Hepatocyte (in vitro differentiated cells): ENCODE results near the gene TBC1D25. TPM values are rescaled to one million over a fixed set of nuclear protein-coding genes. Genes with fewer than 3 reads are reported as not detected.
A peak's percentile ranks its signal among the peaks of the same experiment; 100 is the strongest.

ENCODE experiments used
- DNase-seq: peaks from one replicate; pipeline ENCODE4 v3.0.0-alpha.2; 2016; ENCODE audit warnings: low spot score
- H2AFZ ChIP-seq: fragments of 200-600 bp; sonication (generic); 2 replicates; pipeline ENCODE4 v1.6.0; 2016; ENCODE audit warnings: antibody characterized with exemption, mild to moderate bottlenecking
- H3K27ac ChIP-seq: fragments of 200-600 bp; sonication (generic); 2 replicates; pipeline ENCODE4 v1.5.1; 2016; ENCODE audit warnings: mild to moderate bottlenecking
- H3K27me3 ChIP-seq: fragments of 200-600 bp; sonication (generic); 2 replicates; pipeline ENCODE4 v1.6.1; 2016
- H3K36me3 ChIP-seq: fragments of 200-600 bp; sonication (generic); replicated peaks from 2 replicates; pipeline ENCODE4 v1.5.1; 2016; ENCODE audit warnings: low read depth; ENCODE audit not compliant: insufficient read depth
- H3K4me1 ChIP-seq: fragments of 200-600 bp; sonication (generic); 2 replicates; pipeline ENCODE4 v1.5.1; 2016; ENCODE audit warnings: mild to moderate bottlenecking, moderate library complexity; ENCODE audit not compliant: insufficient read depth
- H3K4me2 ChIP-seq: fragments of 200-600 bp; sonication (generic); 2 replicates; pipeline ENCODE4 v1.6.0; 2016
- H3K4me3 ChIP-seq: fragments of 200-600 bp; sonication (generic); 2 replicates; pipeline ENCODE4 v1.5.1; 2016; ENCODE audit warnings: mild to moderate bottlenecking
- H3K79me2 ChIP-seq: fragments of 200-600 bp; sonication (generic); 2 replicates; pipeline ENCODE4 v1.6.0; 2017; ENCODE audit warnings: mild to moderate bottlenecking
- H3K9me2 ChIP-seq: fragments of 200-600 bp; sonication (generic); replicated peaks from 2 replicates; pipeline ENCODE4 v1.6.0; 2017; ENCODE audit warnings: mild to moderate bottlenecking; ENCODE audit not compliant: insufficient read depth
- H3K9me3 ChIP-seq: fragments of 200-600 bp; sonication (generic); 2 replicates; pipeline ENCODE4 v1.5.1; 2016; ENCODE audit warnings: low read depth, mild to moderate bottlenecking
- H4K20me1 ChIP-seq: fragments of 200-600 bp; sonication (generic); 2 replicates; pipeline ENCODE4 v1.6.0; 2016; ENCODE audit warnings: mild to moderate bottlenecking; ENCODE audit not compliant: insufficient read depth, poor library complexity, severe bottlenecking
- CTCF ChIP-seq: fragments of 200-600 bp; sonication (generic); IDR thresholded peaks from 2 replicates; pipeline ENCODE4 v1.5.1; 2016; ENCODE audit warnings: antibody characterized with exemption, mild to moderate bottlenecking; ENCODE audit not compliant: poor library complexity
- EZH2 ChIP-seq: fragments of 200-600 bp; sonication (generic); IDR thresholded peaks from 2 replicates; pipeline ENCODE4 v1.6.1; 2016; ENCODE audit warnings: antibody characterized with exemption, mild to moderate bottlenecking, borderline replicate concordance
- EZH2phosphoT487 ChIP-seq: fragments of 200-600 bp; sonication (generic); IDR thresholded peaks from one replicate; pipeline ENCODE4 v1.6.1; 2018; ENCODE audit warnings: antibody characterized with exemption, mild to moderate bottlenecking, low read depth, moderate library complexity; ENCODE audit not compliant: unreplicated experiment, severe bottlenecking
- WGBS: methylation state at CpG from one replicate; pipeline ENCODE4 v1.1.6; 2016; ENCODE audit warnings: low lambda C conversion rate; ENCODE audit errors: missing lambda C conversion rate; 5-methylcytosine and 5-hydroxymethylcytosine counted together
- polyA plus RNA-seq: library from polyadenylated mRNA; unstranded; fragments of >200 nt; fragmentation: Nextera tagmentation; extraction: Ambion mirVana; gene quantifications from 2 replicates; pipeline ENCODE4 v1.2.1, GENCODE V29; 2016
- total RNA-seq: library from RNA; depleted of rRNA; stranded (reverse); fragments of >200 nt; gene quantifications from 2 replicates; pipeline ENCODE4 v1.2.3, GENCODE V29; 2014

TBC1D25 gene
- total and polyA plus RNA-seq, 2 experiments from 2014 or later: 4.5 to 11.2 TPM

- Histone ChIP-seq H3K4me3 (no peak overlapping the region), H4K20me1 (no peaks in the 10 kb centered on the region), H3K27ac (no peak overlapping the region), H3K79me2 (no peaks in the 10 kb centered on the region), H3K4me2 (no peak overlapping the region), H3K9me2 (no peaks in the 10 kb centered on the region), H3K4me1 (no peaks in the 10 kb centered on the region), H2AFZ (no peak overlapping the region), H3K36me3 (no peaks in the 10 kb centered on the region), H3K9me3 (no peaks in the 10 kb centered on the region), H3K27me3 (no peaks in the 10 kb centered on the region)
- 69% methylated on average over 5 of the region's 5 CpGs for WGBS
- no peak for DNase-seq
- TF ChIP-seq EZH2phosphoT487 (no peak), EZH2 (no peak), CTCF (no peak)
Observed at GRCh38 chrX:48505481-48505880, 34.0 kb upstream of the TBC1D25 start.

- DNase-seq: no peak
- no peaks in the 10 kb centered on the region for H3K9me2 ChIP-seq
- no peak overlapping the region for H3K4me3 ChIP-seq
- H3K4me2 ChIP-seq: no peak overlapping the region
- H3K79me2 ChIP-seq: no peaks in the 10 kb centered on the region
- no peaks in the 10 kb centered on the region for H3K36me3 ChIP-seq
- H3K9me3 ChIP-seq: no peaks in the 10 kb centered on the region
- TF ChIP-seq EZH2phosphoT487 (no peak), EZH2 (no peak), CTCF (no peak)
- no peak overlapping the region for H3K27ac ChIP-seq
- H2AFZ ChIP-seq: no peak overlapping the region
- WGBS: 76% methylated on average over 5 of the region's 5 CpGs
- no peaks in the 10 kb centered on the region for H3K4me1 ChIP-seq
- no peaks in the 10 kb centered on the region for H3K27me3 ChIP-seq
- no peaks in the 10 kb centered on the region for H4K20me1 ChIP-seq
Observed at GRCh38 chrX:48507246-48507645, 32.3 kb upstream of the TBC1D25 start.

- Histone ChIP-seq H3K36me3 (no peaks in the 10 kb centered on the region), H3K79me2 (no peaks in the 10 kb centered on the region), H2AFZ (peak within 1 kb of the TSS; percentile 78), H3K4me3 (peak within 1 kb of the TSS; percentile 54), H3K4me2 (peak within 1 kb of the TSS; percentile 78), H3K27me3 (no peaks in the 10 kb centered on the region), H3K4me1 (no peaks in the 10 kb centered on the region), H3K27ac (peak within 1 kb of the TSS; percentile 67), H3K9me2 (no peaks in the 10 kb centered on the region), H3K9me3 (no peaks in the 10 kb centered on the region), H4K20me1 (no peaks in the 10 kb centered on the region)
- no peak for TF ChIP-seq CTCF
- TF ChIP-seq EZH2: no peak
- TF ChIP-seq EZH2phosphoT487: no peak
- WGBS: 51% methylated on average over 43 of the region's 65 CpGs
- peak; percentile 82 for DNase-seq
Observed at GRCh38 chrX:48508400-48509244, 30.9 kb upstream of the TBC1D25 start, which contains the start of gene PORCN. PORCN (plus strand) TSS chrX:48508992; CDS start chrX:48509821, 829 bp downstream.
